ENCODE results near the gene OBSCN. TPM values are rescaled to one million over a fixed set of nuclear protein-coding genes. Genes with fewer than 3 reads are reported as not detected.

OBSCN gene
- total and polyA plus RNA-seq, 2 of the 4 experiments (the other 2 are of a cell fraction) = 4.1 to 9.5 TPM

GRCh38 chr1:228262475-228262874, 54.6 kb downstream of the OBSCN start:
- H2BK20ac ChIP-seq (ENCODE audit: low read depth, low read length) = no peak overlapping the region
- no peak overlapping the region for H3K4me2 ChIP-seq (ENCODE audit: low read depth, low read length)
- no peaks in the 10 kb centered on the region; a peak in 1 of 4 replicates for H3K79me1 ChIP-seq (ENCODE audit: low read depth in 1 of 2, low read length in 2 of 2)
- BruUV-seq (replicated peaks) = no TSS peak
- no peak overlapping the region for H3K4ac ChIP-seq (ENCODE audit: low read depth, low read length)
- ChIA-PET POLR2A (ENCODE audit: unreplicated experiment) (no interaction called here), CTCF (no interaction called here)
- no peak overlapping the region for H4K5ac ChIP-seq (ENCODE audit: low read depth, low read length)
- H3K36me3 ChIP-seq (ENCODE audit: control insufficient read depth, insufficient read depth, low read length) = peaks cover 20% of the 10 kb centered on the region
- no peak overlapping the region for H4K8ac ChIP-seq (ENCODE audit: low read depth in 2 of 2, low read length in 2 of 2)
- DNase-seq = no peak
- no peak overlapping the region for H3K14ac ChIP-seq (replicated peaks; ENCODE audit: low read depth, low read length)
- no peak overlapping the region for H2BK15ac ChIP-seq (ENCODE audit: low read depth, low read length)
- H2AK9ac ChIP-seq (replicated peaks; ENCODE audit: low read depth, low read length, poor library complexity) = no peak overlapping the region
- ATAC-seq (ENCODE audit: low read depth) = no peak
- H2AFZ ChIP-seq (replicated peaks; ENCODE audit: low read length, poor library complexity) = no peak overlapping the region
- in situ Hi-C loops (cut with MboI; ENCODE audit: low sequenced_read_pairs) (no loop called here), dilution Hi-C loops (cut with HindIII; ENCODE audit: low sequenced_read_pairs, unreplicated experiment) (no loop called here), intact Hi-C loops (cut with micrococcal nuclease) (no loop called here)
- no peak overlapping the region for H3K56ac ChIP-seq (ENCODE audit: extremely low read depth, insufficient read depth, low read length)
- no peak overlapping the region for H3K4me3 ChIP-seq (ENCODE audit: insufficient read depth, low read depth, low read length)
- no peak overlapping the region for H3K18ac ChIP-seq (ENCODE audit: low read depth, low read length)
- no peak overlapping the region for H2AK5ac ChIP-seq (ENCODE audit: low read depth, low read length)
- H2BK120ac ChIP-seq (ENCODE audit: low read depth, low read length) = no peak overlapping the region
- WGBS, 2 experiments (ENCODE audit: extremely low coverage in 2 of 2, insufficient read length in 1 of 2) = no CpG with 5 or more reads among the region's 1 CpG
- no peaks in the 10 kb centered on the region for H3K27me3 ChIP-seq (ENCODE audit: control insufficient read depth, insufficient read depth, low read length)
- H3K9me3 ChIP-seq (ENCODE audit: control insufficient read depth, insufficient read depth, low read length) = peaks cover 4% of the 10 kb centered on the region
- H3K9me1 ChIP-seq (ENCODE audit: insufficient read depth, low read length) = no peaks in the 10 kb centered on the region; the same call in 1 of the 2 replicates
- H4K91ac ChIP-seq (ENCODE audit: insufficient read depth, low read depth, low read length) = no peak overlapping the region
- H3K4me1 ChIP-seq (ENCODE audit: control insufficient read depth, insufficient read depth, low read length) = no peaks in the 10 kb centered on the region
- TF ChIP-seq CEBPB (IDR thresholded peaks at IDR 0.05; ENCODE audit: low read depth, low read length) (no peak), FOS (IDR thresholded peaks at IDR 0.05; ENCODE audit: low read depth, low read length) (no peak), MAFK (IDR thresholded peaks at IDR 0.05; ENCODE audit: low read depth, low read length) (no peak), NFE2L2 (IDR thresholded peaks at IDR 0.05; ENCODE audit: low read depth, low read length) (no peak), RFX5 (IDR thresholded peaks at IDR 0.05; ENCODE audit: low read depth, low read length) (no peak), USF2 (IDR thresholded peaks at IDR 0.05; ENCODE audit: low read depth, low read length) (no peak), POLR2A (IDR thresholded peaks at IDR 0.05; ENCODE audit: low read depth, low read length) (no peak), RCOR1 (IDR thresholded peaks at IDR 0.05; ENCODE audit: insufficient replicate concordance, low read length) (no peak), MXI1 (IDR thresholded peaks at IDR 0.05; ENCODE audit: borderline replicate concordance, low read depth, low read length) (no peak), MAZ (IDR thresholded peaks at IDR 0.05; ENCODE audit: borderline replicate concordance, low read depth, low read length) (no peak)
- TF ChIP-seq, protein P1, sequence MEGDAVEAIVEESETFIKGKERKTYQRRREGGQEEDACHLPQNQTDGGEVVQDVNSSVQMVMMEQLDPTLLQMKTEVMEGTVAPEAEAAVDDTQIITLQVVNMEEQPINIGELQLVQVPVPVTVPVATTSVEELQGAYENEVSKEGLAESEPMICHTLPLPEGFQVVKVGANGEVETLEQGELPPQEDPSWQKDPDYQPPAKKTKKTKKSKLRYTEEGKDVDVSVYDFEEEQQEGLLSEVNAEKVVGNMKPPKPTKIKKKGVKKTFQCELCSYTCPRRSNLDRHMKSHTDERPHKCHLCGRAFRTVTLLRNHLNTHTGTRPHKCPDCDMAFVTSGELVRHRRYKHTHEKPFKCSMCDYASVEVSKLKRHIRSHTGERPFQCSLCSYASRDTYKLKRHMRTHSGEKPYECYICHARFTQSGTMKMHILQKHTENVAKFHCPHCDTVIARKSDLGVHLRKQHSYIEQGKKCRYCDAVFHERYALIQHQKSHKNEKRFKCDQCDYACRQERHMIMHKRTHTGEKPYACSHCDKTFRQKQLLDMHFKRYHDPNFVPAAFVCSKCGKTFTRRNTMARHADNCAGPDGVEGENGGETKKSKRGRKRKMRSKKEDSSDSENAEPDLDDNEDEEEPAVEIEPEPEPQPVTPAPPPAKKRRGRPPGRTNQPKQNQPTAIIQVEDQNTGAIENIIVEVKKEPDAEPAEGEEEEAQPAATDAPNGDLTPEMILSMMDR (conservative IDR thresholded peaks at IDR 0.05; ENCODE audit: low read depth, low read length) = no peak
- H2BK5ac ChIP-seq (ENCODE audit: low read depth, low read length, poor library complexity, severe bottlenecking) = no peak overlapping the region
- no peak overlapping the region for H3K23ac ChIP-seq (ENCODE audit: low read depth, low read length)
- H3K27ac ChIP-seq (ENCODE audit: insufficient read depth, low read length) = no peak overlapping the region
- no peaks in the 10 kb centered on the region for H4K20me1 ChIP-seq (ENCODE audit: insufficient read depth, low read length)
- H3K9ac ChIP-seq (ENCODE audit: low read depth, low read length) = no peak overlapping the region
